Measurements from ENCODE around the gene CLIC2.

Gene CLIC2

DNA sequence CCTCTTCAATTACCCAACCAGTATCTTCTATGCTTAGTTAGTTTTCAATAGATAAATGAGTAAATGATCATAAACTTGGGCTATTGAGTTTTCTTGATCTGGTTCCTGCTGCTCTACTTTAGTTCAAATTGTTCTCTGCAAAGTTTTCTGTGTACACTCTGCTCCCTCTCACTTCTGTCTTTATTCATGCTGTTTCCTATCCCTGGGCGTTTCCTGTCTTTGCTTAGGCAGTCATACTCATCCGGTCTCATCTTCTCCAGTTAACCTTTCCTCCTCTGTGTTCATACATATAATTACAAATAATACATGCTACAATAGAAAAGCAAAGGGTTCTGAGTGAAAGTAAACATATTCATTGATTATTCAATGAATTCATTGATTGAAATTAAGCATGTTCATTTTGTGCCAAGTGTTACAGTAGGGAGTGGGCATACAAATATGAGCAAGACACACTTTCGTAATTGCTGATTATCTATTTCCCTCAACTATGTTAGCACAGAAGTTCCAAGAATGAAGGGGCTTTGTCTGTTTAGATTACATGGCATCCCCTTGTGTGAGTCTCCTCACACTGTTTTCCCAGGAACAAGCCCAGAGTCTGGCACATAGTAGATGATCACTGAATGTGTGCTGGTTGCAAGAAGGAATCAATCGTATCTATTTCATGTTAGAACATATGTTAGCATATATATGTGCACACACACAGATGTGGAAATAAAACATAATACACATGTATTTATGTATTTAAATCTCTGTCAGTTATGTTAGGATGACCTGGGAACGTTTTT, 71.3 kb downstream of the CLIC2 start:
- no peak for DNase-seq (ENCODE audit: low read depth)

DNA sequence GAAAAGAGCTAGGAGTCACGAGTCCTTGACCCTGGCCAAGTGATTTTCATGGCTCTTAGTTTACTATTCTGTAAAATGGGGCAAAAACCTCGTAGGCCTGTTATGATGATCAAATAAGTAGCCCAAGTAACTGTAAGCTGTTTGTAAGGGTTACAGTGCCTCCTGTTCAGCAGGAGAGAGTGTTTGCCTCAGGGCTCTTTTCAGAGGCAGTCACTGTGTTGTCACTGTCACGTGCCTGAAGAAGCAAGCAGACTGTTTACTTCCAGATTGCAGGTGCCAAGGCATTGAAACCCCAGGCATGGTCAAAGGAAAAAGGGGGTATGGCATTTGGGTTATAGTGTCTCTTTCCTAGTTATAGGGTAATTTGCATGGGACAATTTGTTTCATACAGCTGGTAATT, 74.7 kb downstream of the CLIC2 start:
- no peak for DNase-seq (ENCODE audit: low read depth)

DNA sequence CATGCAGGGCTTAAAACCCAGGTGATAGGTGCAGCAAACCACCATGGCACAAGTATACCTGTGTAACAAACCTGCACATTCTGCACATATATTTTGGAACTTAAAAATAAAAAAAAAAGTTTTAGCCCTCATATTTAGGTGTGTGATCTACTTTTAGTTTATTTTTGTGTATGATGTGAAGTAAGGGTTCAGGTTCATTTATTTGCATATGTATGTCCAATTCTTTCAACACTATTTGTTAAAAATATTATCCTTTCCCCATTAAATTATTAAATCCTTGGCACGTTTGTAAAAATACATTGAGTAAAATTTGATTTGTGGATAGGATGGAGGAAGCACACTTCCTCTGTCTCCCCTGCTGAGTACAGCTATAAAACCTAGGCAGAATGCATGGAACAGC, 83.0 kb downstream of the CLIC2 start:
- no peak for DNase-seq (ENCODE audit: low read depth)

DNA sequence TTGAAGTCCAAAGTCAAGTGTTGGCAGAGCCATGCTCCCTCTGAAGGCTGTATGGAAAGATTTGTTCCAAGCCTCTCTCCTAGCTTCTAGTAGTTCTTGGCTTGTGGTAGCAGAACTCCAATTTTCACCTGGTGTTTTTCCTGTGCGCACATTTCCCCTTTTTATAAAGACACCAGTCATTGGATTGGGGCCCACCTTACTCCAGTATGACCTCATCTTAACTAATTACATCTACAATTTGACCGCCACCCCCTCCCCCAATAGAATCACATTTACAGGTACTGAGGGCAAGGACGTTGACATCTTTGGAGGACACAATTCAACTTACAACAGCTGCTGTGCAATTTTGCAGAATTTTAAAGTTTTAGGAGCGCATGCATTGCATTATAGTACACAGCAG, 86.9 kb downstream of the CLIC2 start:
- no peak for DNase-seq (ENCODE audit: low read depth)

DNA sequence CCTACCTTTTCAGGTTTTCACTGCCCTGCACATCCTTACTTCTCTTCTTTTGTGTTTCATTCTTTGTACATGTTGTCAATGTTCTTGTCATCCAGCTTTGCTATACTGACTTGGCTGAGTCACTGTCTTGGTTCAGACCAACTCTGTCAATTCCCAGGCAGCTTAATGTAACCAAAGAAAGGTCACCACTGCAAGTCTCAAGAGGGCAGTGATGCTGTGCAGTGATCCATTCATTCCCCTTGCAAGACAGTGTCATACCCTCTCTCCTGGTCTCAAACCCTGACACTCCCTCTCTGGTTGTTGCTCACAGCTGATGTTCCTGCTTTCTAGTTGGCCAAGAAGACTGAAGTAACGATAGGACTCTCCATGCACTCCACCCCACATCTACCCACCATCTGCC, 87.7 kb downstream of the CLIC2 start:
- no peak for DNase-seq (ENCODE audit: low read depth)

DNA sequence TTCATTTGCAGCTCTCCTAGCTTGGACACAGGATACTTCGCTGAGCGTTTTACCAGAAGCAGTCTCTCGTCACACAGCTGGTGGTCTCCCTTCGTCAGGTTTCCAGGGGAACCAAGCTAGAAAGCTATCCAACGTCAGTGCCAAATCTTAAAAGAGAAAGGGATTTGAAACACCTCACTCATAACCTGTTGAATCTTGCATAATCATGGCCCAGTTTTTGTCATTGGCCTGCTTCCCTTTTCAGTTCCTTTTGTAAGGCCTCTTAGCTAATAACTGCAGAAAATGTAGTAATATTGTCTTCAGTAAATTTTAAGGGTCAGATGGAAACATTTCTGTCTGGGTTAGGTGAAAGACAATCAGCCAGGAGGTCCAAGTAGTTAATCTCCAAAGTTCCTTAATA, 92.1 kb downstream of the CLIC2 start:
- DNase-seq (ENCODE audit: low read depth): no peak

DNA sequence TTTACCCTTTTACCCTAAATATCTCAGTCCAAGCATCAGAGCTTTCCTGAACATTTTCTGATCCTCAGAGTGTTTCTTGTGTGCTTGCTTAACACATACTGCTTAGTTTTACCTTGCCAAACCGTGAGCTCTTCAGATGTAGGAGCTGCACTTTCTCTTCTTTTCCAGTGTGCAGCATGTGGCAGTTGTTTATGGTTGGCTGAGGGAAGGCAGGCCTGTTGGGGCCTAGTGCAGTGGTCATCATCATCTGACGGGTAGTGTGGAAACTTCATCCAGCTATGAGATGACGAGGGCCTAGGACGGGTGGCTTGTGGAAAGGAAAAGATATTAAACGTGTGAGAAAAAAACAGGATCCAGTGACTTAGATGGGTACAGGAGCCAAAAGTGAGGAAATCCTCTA, 96.7 kb downstream of the CLIC2 start:
- DNase-seq (ENCODE audit: low read depth): no peak

DNA sequence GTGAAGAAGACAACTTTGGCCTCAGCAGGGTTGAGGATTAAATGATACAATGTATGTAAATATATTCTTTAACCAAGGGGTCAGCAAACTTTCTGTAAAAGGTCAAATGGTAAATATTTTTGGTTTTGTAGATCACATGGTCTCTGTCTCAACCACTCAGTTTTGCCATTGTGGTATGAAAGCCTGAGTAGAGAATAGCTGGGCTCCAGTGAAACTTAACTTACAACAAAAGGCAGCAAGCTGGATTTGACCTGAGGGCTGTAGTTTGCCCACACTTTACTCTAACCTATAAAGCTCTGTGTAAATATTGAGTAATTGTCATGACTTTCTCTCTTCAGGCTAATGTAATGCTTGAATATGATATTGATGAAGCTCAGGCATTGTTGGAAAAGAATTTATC, 98.5 kb downstream of the CLIC2 start:
- DNase-seq (ENCODE audit: low read depth): no peak

DNA sequence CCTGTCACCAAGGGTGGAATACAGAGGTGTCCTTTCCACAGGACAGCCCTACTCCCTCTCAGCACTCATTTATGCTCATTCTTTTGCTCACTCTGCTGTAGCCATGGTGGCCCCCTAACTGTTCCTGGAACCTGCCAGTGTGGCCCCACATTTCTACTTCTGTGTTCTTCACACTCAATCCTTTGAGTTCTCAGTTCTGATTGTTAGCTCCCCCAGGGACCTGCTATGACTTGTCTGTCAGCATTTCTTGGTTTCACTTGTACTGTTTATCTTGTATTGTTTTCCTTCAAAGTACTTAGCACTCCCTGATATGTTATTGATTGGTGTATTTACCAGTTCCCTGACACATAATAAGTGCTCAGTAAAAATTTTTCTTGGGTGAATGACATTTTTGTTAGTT, 103.3 kb downstream of the CLIC2 start:
- no peak for DNase-seq (ENCODE audit: low read depth)

Measured in stimulated activated CD8-positive, alpha-beta memory T cell treated with anti-CD3 and anti-CD28 coated beads, Interleukin-7, amount 100 ng/mL, for 24 hours (primary cell).